T-helper 2 cell (primary cell): Measurements from ENCODE around the gene STXBP1.

Experiments
- DNase-seq, 5 experiments: peaks; one replicate each; pipeline versions ENCODE4 v3.0.0 to v3.0.0-alpha.2; 2012 to 2022

Gene STXBP1

GRCh38 chr9:127739614-127740330 lies 127.7 kb downstream of the STXBP1 start:
- DNase-seq = no peak

- DNase-seq = no peak
Measured at GRCh38 chr9:127741831-127742434, 129.9 kb downstream of the STXBP1 start.
